Nucleus accumbens (tissue), 56 donors: ENCODE data around the gene LPAR6.

ENCODE experiments used
- DNase-seq, 56 donors: peaks; one replicate each; lab custom pipeline; 2025; lab: John Stamatoyannopoulos, UW

LPAR6 gene

DNA sequence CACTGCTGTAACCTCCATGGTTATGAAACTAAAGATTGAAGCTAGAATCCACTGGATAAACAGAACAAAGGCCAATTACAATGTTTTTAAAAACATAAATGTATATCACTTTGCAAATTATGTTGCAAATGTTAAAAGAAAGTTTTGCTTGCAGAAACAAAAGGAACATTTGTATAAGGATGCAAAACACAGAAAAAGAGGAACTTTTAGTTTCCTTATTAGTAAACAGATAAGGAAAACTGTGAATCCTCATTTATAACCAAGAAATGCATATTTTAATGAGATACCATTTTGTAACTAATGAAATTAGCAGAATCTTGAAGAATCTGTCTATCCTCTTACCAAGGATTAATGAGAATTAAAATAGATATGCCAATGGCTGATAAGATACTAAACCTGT, 32.3 kb downstream of the LPAR6 start:
- DNase-seq, result no peak

DNA sequence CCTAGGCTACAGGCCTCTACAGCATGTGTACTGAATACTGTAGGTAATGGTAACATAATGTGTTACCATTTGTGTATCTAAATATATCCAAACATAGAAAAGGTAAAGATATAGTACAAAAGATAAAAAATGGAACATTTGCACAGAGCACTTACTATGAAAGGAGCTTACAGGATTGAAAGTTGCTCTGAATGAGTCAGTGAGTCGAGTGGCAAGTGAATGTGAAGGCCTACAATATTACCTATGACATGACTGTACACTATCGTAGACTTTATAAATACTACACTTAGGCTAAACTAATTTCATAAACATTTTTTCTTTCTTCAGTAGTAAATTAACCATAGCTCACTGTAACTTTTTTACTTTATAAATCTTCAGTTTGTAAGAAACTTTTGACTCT, 35.1 kb downstream of the LPAR6 start:
- no peak for DNase-seq

DNA sequence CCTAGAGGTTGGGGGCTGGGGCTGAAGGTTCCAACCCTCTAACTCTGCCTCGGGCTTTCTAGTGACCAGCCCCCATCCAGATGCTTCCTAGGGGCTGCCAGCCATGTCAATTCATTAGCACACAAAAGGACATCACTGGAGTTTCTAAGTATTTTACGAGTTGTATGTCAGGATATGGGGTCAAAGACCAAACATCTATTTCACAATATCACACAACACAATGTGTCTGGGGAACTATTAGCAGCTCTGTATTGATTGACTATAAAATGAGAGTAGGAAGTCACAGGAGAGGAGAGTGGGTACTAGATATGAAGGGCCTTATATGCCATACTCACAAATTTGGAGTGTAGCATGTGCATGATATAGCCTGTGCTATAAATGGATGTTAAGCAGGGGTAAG, 42.1 kb downstream of the LPAR6 start:
- no peak for DNase-seq

- DNase-seq, result no peak
Measured at GRCh38 chr13:48369988-48370387, 42.9 kb downstream of the LPAR6 start.
